Osteoblast (primary cell): ENCODE results near the gene PTPN14. TPM values are rescaled to one million over a fixed set of nuclear protein-coding genes. Genes with fewer than 3 reads are reported as not detected.
A peak's percentile ranks its signal among the peaks of the same experiment; 100 is the strongest.

Source experiments
- DNase-seq: peaks from one replicate; pipeline ENCODE4 v3.0.0; 2011; ENCODE audit warnings: low spot score, mixed read lengths; ENCODE audit not compliant: insufficient read length; ENCODE audit errors: missing footprints
- H2AFZ ChIP-seq: 2 replicates; pipeline ENCODE4 v1.6.0; 2011; ENCODE audit warnings: mild to moderate bottlenecking, low read length
- H3K27ac ChIP-seq: 2 replicates; pipeline ENCODE4 v1.5.1; 2011; ENCODE audit warnings: mild to moderate bottlenecking, low read depth, low read length, moderate library complexity
- H3K27me3 ChIP-seq: 2 replicates; pipeline ENCODE4 v1.6.0; 2012; ENCODE audit warnings: mild to moderate bottlenecking, control low read depth, inconsistent platforms, low read length, moderate library complexity; ENCODE audit not compliant: insufficient read depth
- H3K36me3 ChIP-seq: 2 replicates; pipeline ENCODE4 v1.5.1; 2011; ENCODE audit warnings: mild to moderate bottlenecking, low read length, control low read depth, moderate library complexity; ENCODE audit not compliant: insufficient read depth
- H3K4me1 ChIP-seq: 2 replicates; pipeline ENCODE4 v1.5.1; 2011; ENCODE audit warnings: mild to moderate bottlenecking, low read length, control low read depth, moderate library complexity; ENCODE audit not compliant: insufficient read depth
- H3K4me2 ChIP-seq: 2 replicates; pipeline ENCODE4 v1.6.0; 2011; ENCODE audit warnings: mild to moderate bottlenecking, low read length; ENCODE audit not compliant: insufficient read depth
- H3K4me3 ChIP-seq: fragments of 200-600 bp; sonication (generic); 3 replicates; pipeline ENCODE4 v1.5.1; 2012; ENCODE audit warnings: mild to moderate bottlenecking, low read length, inconsistent platforms; ENCODE audit not compliant: insufficient read depth
- H3K79me2 ChIP-seq: 2 replicates; pipeline ENCODE4 v1.6.0; 2012; ENCODE audit warnings: mild to moderate bottlenecking, low read length, control low read depth, inconsistent platforms; ENCODE audit not compliant: insufficient read depth
- H3K9me3 ChIP-seq: 2 replicates; pipeline ENCODE4 v1.5.1; 2011; ENCODE audit warnings: low read depth, low read length, control low read depth
- H4K20me1 ChIP-seq: 2 replicates; pipeline ENCODE4 v1.6.0; 2012; ENCODE audit warnings: mild to moderate bottlenecking, low read length, control low read depth; ENCODE audit not compliant: insufficient read depth
- CTCF ChIP-seq: IDR thresholded peaks from 2 replicates; pipeline ENCODE4 v1.5.1; 2011; ENCODE audit warnings: mild to moderate bottlenecking, low read depth, low read length, moderate library complexity; ENCODE audit errors: extremely low read depth
- total RNA-seq: library from RNA; depleted of rRNA; stranded (reverse); fragments of >200 nt; gene quantifications from 2 replicates; pipeline ENCODE4 v1.2.3, GENCODE V29; 2012

PTPN14 gene
- total RNA-seq, 1 donor = 131 TPM

- Histone ChIP-seq H3K27me3 (no peaks in the 10 kb centered on the region), H3K4me3 (no peak overlapping the region), H2AFZ (no peak overlapping the region), H3K4me2 (peak overlapping the region; percentile 38), H4K20me1 (no peaks in the 10 kb centered on the region), H3K4me1 (peaks cover 53% of the 10 kb centered on the region), H3K9me3 (no peaks in the 10 kb centered on the region), H3K79me2 (no peaks in the 10 kb centered on the region), H3K27ac (peak overlapping the region; percentile 58), H3K36me3 (no peaks in the 10 kb centered on the region)
- DNase-seq = no peak
- TF ChIP-seq CTCF = no peak
Observed at GRCh38 chr1:214567481-214567980, 16.1 kb upstream of the PTPN14 start.

GRCh38 chr1:214566158-214567104 lies 15.0 kb upstream of the PTPN14 start:
- Histone ChIP-seq H3K36me3 (no peaks in the 10 kb centered on the region), H3K4me1 (peaks cover 53% of the 10 kb centered on the region), H3K4me3 (no peak overlapping the region), H4K20me1 (no peaks in the 10 kb centered on the region), H2AFZ (no peak overlapping the region), H3K79me2 (no peaks in the 10 kb centered on the region), H3K9me3 (no peaks in the 10 kb centered on the region), H3K27me3 (no peaks in the 10 kb centered on the region), H3K27ac (peak overlapping the region; percentile 58), H3K4me2 (peak overlapping the region; percentile 38)
- TF ChIP-seq CTCF = no peak
- DNase-seq = no peak

GRCh38 chr1:214565310-214565709 lies 13.9 kb upstream of the PTPN14 start:
- Histone ChIP-seq H3K27me3 (no peaks in the 10 kb centered on the region), H4K20me1 (no peaks in the 10 kb centered on the region), H3K4me2 (no peak overlapping the region), H3K4me1 (peaks cover 44% of the 10 kb centered on the region), H3K4me3 (no peak overlapping the region), H3K36me3 (no peaks in the 10 kb centered on the region), H3K27ac (no peak overlapping the region), H2AFZ (no peak overlapping the region), H3K79me2 (no peaks in the 10 kb centered on the region), H3K9me3 (no peaks in the 10 kb centered on the region)
- TF ChIP-seq CTCF = no peak
- no peak for DNase-seq

- H3K27me3 ChIP-seq = no peaks in the 10 kb centered on the region
- no peaks in the 10 kb centered on the region for H3K36me3 ChIP-seq
- no peaks in the 10 kb centered on the region for H3K79me2 ChIP-seq
- H3K4me2 ChIP-seq = no peak overlapping the region
- no peaks in the 10 kb centered on the region for H4K20me1 ChIP-seq
- no peak overlapping the region for H2AFZ ChIP-seq
- H3K27ac ChIP-seq = no peak overlapping the region
- no peak for DNase-seq
- no peak overlapping the region for H3K4me3 ChIP-seq
- TF ChIP-seq CTCF = no peak
- no peaks in the 10 kb centered on the region for H3K9me3 ChIP-seq
- peaks cover 36% of the 10 kb centered on the region for H3K4me1 ChIP-seq
Observed at GRCh38 chr1:214563881-214564280, 12.5 kb upstream of the PTPN14 start.
